ENCODE data around the gene ZNF584. TPM values are rescaled to one million over a fixed set of nuclear protein-coding genes. Genes with fewer than 3 reads are reported as not detected.
A peak's percentile ranks its signal among the peaks of the same experiment; 100 is the strongest.

The ZNF584 gene
- total RNA-seq, 1 donor from 2014 or later, result 6.9 TPM

- H3K4me1 Mint-ChIP-seq, result no peaks in the 10 kb centered on the region
- H3K9ac ChIP-seq, result no peak overlapping the region
- H3K9me3 ChIP-seq (ENCODE audit: low read depth), result no peaks in the 10 kb centered on the region
- H2AFZ ChIP-seq (replicated peaks), result no peak overlapping the region
- H4K20me1 ChIP-seq (ENCODE audit: low read depth), result no peaks in the 10 kb centered on the region
- H3K9me3 Mint-ChIP-seq, result peaks cover 20% of the 10 kb centered on the region
- DNase-seq (ENCODE audit: low spot score), result no peak
- peaks cover 59% of the 10 kb centered on the region for H3K36me3 Mint-ChIP-seq
- H3K36me3 ChIP-seq, result no peaks in the 10 kb centered on the region
- H3F3A ChIP-seq (ENCODE audit: low read depth), result no peaks in the 10 kb centered on the region
- H3K4me3 ChIP-seq, result no peak overlapping the region
- no peak overlapping the region for H3K27ac ChIP-seq
- no peak overlapping the region for H3K4me3 Mint-ChIP-seq
- no peak for TF ChIP-seq EZH2phosphoT487 (IDR thresholded peaks at IDR 0.05)
- TF ChIP-seq EZH2 (IDR thresholded peaks at IDR 0.05), result no peak
- no peak for TF ChIP-seq CTCF (IDR thresholded peaks at IDR 0.05)
- H3K27ac Mint-ChIP-seq, result no peak overlapping the region
- H3K79me2 ChIP-seq (ENCODE audit: low read depth), result no peaks in the 10 kb centered on the region
- H3K27me3 ChIP-seq, result no peaks in the 10 kb centered on the region
- H3K4me2 ChIP-seq, result no peak overlapping the region
- H3K4me1 ChIP-seq, result no peaks in the 10 kb centered on the region
- peaks cover 7% of the 10 kb centered on the region for H3K27me3 Mint-ChIP-seq (ENCODE audit: insufficient read depth, low read depth)
These were observed 8.2 kb downstream of the ZNF584 start for GRCh38 chr19:58416604-58417003.

GRCh38 chr19:58417071-58417470 is 8.6 kb downstream of the ZNF584 start:
- H3K4me3 ChIP-seq, result no peak overlapping the region
- Mint-ChIP-seq H3K4me1 (no peaks in the 10 kb centered on the region), H3K27ac (no peak overlapping the region), H3K4me3 (peak overlapping the region; percentile 15), H3K27me3 (ENCODE audit: insufficient read depth, low read depth) (peaks cover 7% of the 10 kb centered on the region), H3K36me3 (peaks cover 59% of the 10 kb centered on the region), H3K9me3 (peaks cover 20% of the 10 kb centered on the region)
- H3K4me1 ChIP-seq, result no peaks in the 10 kb centered on the region
- TF ChIP-seq EZH2phosphoT487 (IDR thresholded peaks at IDR 0.05), result no peak
- TF ChIP-seq CTCF (IDR thresholded peaks at IDR 0.05), result no peak
- TF ChIP-seq EZH2 (IDR thresholded peaks at IDR 0.05), result no peak
- H3K27me3 ChIP-seq, result no peaks in the 10 kb centered on the region
- H3K79me2 ChIP-seq (ENCODE audit: low read depth), result no peaks in the 10 kb centered on the region
- no peak overlapping the region for H3K27ac ChIP-seq
- H2AFZ ChIP-seq (replicated peaks), result no peak overlapping the region
- H3K36me3 ChIP-seq, result no peaks in the 10 kb centered on the region
- no peaks in the 10 kb centered on the region for H3K9me3 ChIP-seq (ENCODE audit: low read depth)
- H3K4me2 ChIP-seq, result no peak overlapping the region
- no peaks in the 10 kb centered on the region for H3F3A ChIP-seq (ENCODE audit: low read depth)
- H3K9ac ChIP-seq, result no peak overlapping the region
- no peaks in the 10 kb centered on the region for H4K20me1 ChIP-seq (ENCODE audit: low read depth)
- no peak for DNase-seq (ENCODE audit: low spot score)

- H3K4me3 ChIP-seq, result no peak overlapping the region
- H3K4me3 Mint-ChIP-seq, result no peak overlapping the region
- no peak for DNase-seq (ENCODE audit: low spot score)
- H3K27me3 Mint-ChIP-seq (ENCODE audit: insufficient read depth, low read depth), result peaks cover 2% of the 10 kb centered on the region
- no peak overlapping the region for H3K9ac ChIP-seq
- no peaks in the 10 kb centered on the region for H3K4me1 Mint-ChIP-seq
- H3K79me2 ChIP-seq (ENCODE audit: low read depth), result no peaks in the 10 kb centered on the region
- H3K27ac ChIP-seq, result no peak overlapping the region
- no peak for TF ChIP-seq EZH2 (IDR thresholded peaks at IDR 0.05)
- no peak for TF ChIP-seq EZH2phosphoT487 (IDR thresholded peaks at IDR 0.05)
- TF ChIP-seq CTCF (IDR thresholded peaks at IDR 0.05), result no peak
- no peaks in the 10 kb centered on the region for H3K9me3 ChIP-seq (ENCODE audit: low read depth)
- H3K36me3 ChIP-seq, result no peaks in the 10 kb centered on the region
- H3K36me3 Mint-ChIP-seq, result peaks cover 61% of the 10 kb centered on the region
- no peaks in the 10 kb centered on the region for H3F3A ChIP-seq (ENCODE audit: low read depth)
- H2AFZ ChIP-seq (replicated peaks), result no peak overlapping the region
- H3K27me3 ChIP-seq, result no peaks in the 10 kb centered on the region
- no peaks in the 10 kb centered on the region for H3K4me1 ChIP-seq
- no peaks in the 10 kb centered on the region for H4K20me1 ChIP-seq (ENCODE audit: low read depth)
- H3K9me3 Mint-ChIP-seq, result peaks cover 48% of the 10 kb centered on the region
- no peak overlapping the region for H3K4me2 ChIP-seq
- H3K27ac Mint-ChIP-seq, result no peak overlapping the region
These were observed 20.2 kb downstream of the ZNF584 start for GRCh38 chr19:58428617-58429016.
